ENCODE measurements around the gene POM121. TPM values are rescaled to one million over a fixed set of nuclear protein-coding genes. Genes with fewer than 3 reads are reported as not detected.
"Not testable (repeated sequence)": the region's sequence is repeated elsewhere in the genome, so short reads cannot be mapped to it uniquely, and the experiment has no call there.

POM121 gene
- total RNA-seq, 1 experiment from 2014 or later: 79.0 TPM

GRCh38 chr7:72960626-72961345 is 35.9 kb downstream of the POM121 start:
- H3K4me1 ChIP-seq (ENCODE audit: insufficient read depth, low read length); H3K36me3 Mint-ChIP-seq (ENCODE audit: insufficient read depth in 1 of 3, low read depth in 3 of 3); H2BK120ac ChIP-seq (ENCODE audit: low read depth, low read length, poor library complexity, severe bottlenecking); H4K5ac ChIP-seq (ENCODE audit: insufficient read length, low read depth, low read length); H3K9ac ChIP-seq (ENCODE audit: extremely low read depth, insufficient read length, low read length); H3K79me1 ChIP-seq (ENCODE audit: insufficient read depth, low read depth, low read length, poor library complexity, severe bottlenecking); H3K56ac ChIP-seq (ENCODE audit: insufficient read length, low read depth, low read length); H2AK5ac ChIP-seq (ENCODE audit: insufficient read length, low read length); H2AFZ ChIP-seq (ENCODE audit: low read length); H3K9me3 Mint-ChIP-seq; H3K18ac ChIP-seq (ENCODE audit: insufficient read length, low read depth, low read length); H3K4ac ChIP-seq (ENCODE audit: low read depth, low read length); H2BK20ac ChIP-seq (ENCODE audit: low read depth, low read length, poor library complexity, severe bottlenecking); H3K23ac ChIP-seq (ENCODE audit: insufficient read length, low read depth, low read length); H3K4me1 Mint-ChIP-seq; DNase-seq; H3K27me3 Mint-ChIP-seq (ENCODE audit: low read depth); H3K27me3 ChIP-seq (ENCODE audit: insufficient read depth, low read length); H2BK12ac ChIP-seq (ENCODE audit: insufficient read length, low read depth, low read length); H2BK15ac ChIP-seq (ENCODE audit: low read depth, low read length); H3K27ac ChIP-seq (ENCODE audit: insufficient read length, low read depth, low read length); H2BK5ac ChIP-seq (ENCODE audit: insufficient read length, low read length); H3K14ac ChIP-seq (ENCODE audit: insufficient read depth, low read length); H3K4me3 Mint-ChIP-seq; H3K27ac Mint-ChIP-seq; H3K23me2 ChIP-seq (ENCODE audit: insufficient read length, low read depth, low read length, poor library complexity, severe bottlenecking); H3K4me2 ChIP-seq (ENCODE audit: insufficient read depth, insufficient read length, low read length); H3T11ph ChIP-seq (ENCODE audit: low read length); H4K91ac ChIP-seq (ENCODE audit: insufficient read length, low read depth, low read length); H3K9me3 ChIP-seq (ENCODE audit: control insufficient read depth, low read depth, low read length); H3K79me2 ChIP-seq (ENCODE audit: insufficient read depth, low read length); H4K8ac ChIP-seq (replicated peaks; ENCODE audit: insufficient read length, low read depth, low read length); H4K20me1 ChIP-seq (ENCODE audit: control insufficient read depth, insufficient read depth, insufficient read length): not testable (repeated sequence)
- no CpG with 5 or more reads among the region's 20 CpGs for WGBS (ENCODE audit: extremely low coverage, insufficient read length, low lambda C conversion rate)

DNA sequence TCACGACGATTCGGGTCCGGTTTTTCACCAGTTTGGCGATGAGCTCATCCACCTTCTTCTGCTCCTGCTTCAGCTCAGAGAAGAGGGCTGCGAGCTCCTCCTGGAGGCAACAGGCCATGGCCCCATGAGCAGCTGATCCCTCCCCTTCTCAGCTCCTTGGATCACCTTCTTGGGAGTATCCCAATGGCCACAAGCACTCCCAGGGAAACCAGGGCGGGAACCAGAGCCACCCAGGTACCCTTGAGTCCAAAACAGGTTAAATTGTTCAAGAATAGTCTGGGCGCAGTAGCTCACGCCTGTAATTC is 36.4 kb downstream of the POM121 start:
- not testable (repeated sequence) for H3K18ac ChIP-seq (ENCODE audit: insufficient read length, low read depth, low read length); H3K27ac Mint-ChIP-seq; H3K79me2 ChIP-seq (ENCODE audit: insufficient read depth, low read length); H3K9ac ChIP-seq (ENCODE audit: extremely low read depth, insufficient read length, low read length); H2BK12ac ChIP-seq (ENCODE audit: insufficient read length, low read depth, low read length); H3T11ph ChIP-seq (ENCODE audit: low read length); DNase-seq; H2BK15ac ChIP-seq (ENCODE audit: low read depth, low read length); H2BK120ac ChIP-seq (ENCODE audit: low read depth, low read length, poor library complexity, severe bottlenecking); H2BK20ac ChIP-seq (ENCODE audit: low read depth, low read length, poor library complexity, severe bottlenecking); H3K4me3 Mint-ChIP-seq; H3K27me3 Mint-ChIP-seq (ENCODE audit: low read depth); H2BK5ac ChIP-seq (ENCODE audit: insufficient read length, low read length); H3K14ac ChIP-seq (ENCODE audit: insufficient read depth, low read length); H4K20me1 ChIP-seq (ENCODE audit: control insufficient read depth, insufficient read depth, insufficient read length); H4K8ac ChIP-seq (replicated peaks; ENCODE audit: insufficient read length, low read depth, low read length); H3K79me1 ChIP-seq (ENCODE audit: insufficient read depth, low read depth, low read length, poor library complexity, severe bottlenecking); H3K36me3 Mint-ChIP-seq (ENCODE audit: insufficient read depth in 1 of 3, low read depth in 3 of 3); H3K9me3 Mint-ChIP-seq; H3K23ac ChIP-seq (ENCODE audit: insufficient read length, low read depth, low read length); H3K9me3 ChIP-seq (ENCODE audit: control insufficient read depth, low read depth, low read length); H4K91ac ChIP-seq (ENCODE audit: insufficient read length, low read depth, low read length); H3K4me1 Mint-ChIP-seq; H3K4ac ChIP-seq (ENCODE audit: low read depth, low read length); H4K5ac ChIP-seq (ENCODE audit: insufficient read length, low read depth, low read length); H3K56ac ChIP-seq (ENCODE audit: insufficient read length, low read depth, low read length); H2AK5ac ChIP-seq (ENCODE audit: insufficient read length, low read length); H3K27ac ChIP-seq (ENCODE audit: insufficient read length, low read depth, low read length); H2AFZ ChIP-seq (ENCODE audit: low read length); H3K4me1 ChIP-seq (ENCODE audit: insufficient read depth, low read length); H3K27me3 ChIP-seq (ENCODE audit: insufficient read depth, low read length); H3K23me2 ChIP-seq (ENCODE audit: insufficient read length, low read depth, low read length, poor library complexity, severe bottlenecking); H3K4me2 ChIP-seq (ENCODE audit: insufficient read depth, insufficient read length, low read length)
- WGBS (ENCODE audit: extremely low coverage, insufficient read length, low lambda C conversion rate): no CpG with 5 or more reads among the region's 9 CpGs
